HepG2 (cell line): Measurements from ENCODE around the gene PODN. TPM values are rescaled to one million over a fixed set of nuclear protein-coding genes. Genes with fewer than 3 reads are reported as not detected.

ENCODE experiments used
- ATAC-seq: fragments of 200-7000 bp; cut with Tn5 transposase; 3 replicates; pipeline ENCODE4 v1.9.1; 2020; ENCODE audit warnings: mild to moderate bottlenecking, moderate library complexity
- BruUV-seq: library from RNA; stranded (reverse); fragments of 400-500 nt; replicated peaks from 2 replicates; lab custom pipeline; 2021; lab: Mats Ljungman, UMichigan
- CTCF ChIA-PET: fragments of 300-600 bp; formaldehyde crosslinking; extraction: SDS; loops from one replicate; lab custom pipeline; 2021; ENCODE audit warnings: low total read pairs, inconsistent platforms, low intra/inter-chr PET ratio; lab: Yijun Ruan, JAX
- POLR2A ChIA-PET: fragments of 350-600 bp; sonication (Branson Sonifier 250); formaldehyde crosslinking; loops from one replicate; lab custom pipeline; 2020; ENCODE audit warnings: antibody characterized with exemption, inconsistent platforms; lab: Yijun Ruan, JAX
- DNase-seq: peaks from one replicate; pipeline ENCODE4 v3.0.0-alpha.2; 2015; ENCODE audit warnings: low spot score
- FAIRE-seq: peaks from 3 replicates; lab custom pipeline; 2011; peaks lifted over from hg19 to GRCh38; lab: Jason Lieb, UNC
- H2AFZ ChIP-seq: one replicate; pipeline ENCODE4 v1.6.1; 2011; ENCODE audit warnings: low read length, inconsistent platforms
- H3K27ac ChIP-seq: fragments of 300-600 bp; 3 replicates; pipeline ENCODE4 v1.8.0; 2011; ENCODE audit warnings: mixed run types, mild to moderate bottlenecking, mixed read lengths, low read length, inconsistent platforms; ENCODE audit not compliant: insufficient read depth; ENCODE audit errors: extremely low read length
- H3K27me3 ChIP-seq, 2 experiments: fragments of 200-600 bp in 1 of 2; 2 replicates in 1 of 2; 3 replicates in 1 of 2; pipeline versions ENCODE4 v1.6.0 to v1.8.0; 2011; ENCODE audit warnings: low read length in 2 of 2, mild to moderate bottlenecking in 2 of 2, moderate library complexity in 2 of 2, inconsistent platforms in 1 of 2; ENCODE audit not compliant: insufficient read depth in 2 of 2, control insufficient read depth in 1 of 2
- H3K36me3 ChIP-seq, 2 experiments: fragments of 200-600 bp in 1 of 2; replicated peaks in 1 of 2; 2 replicates in 1 of 2; 3 replicates in 1 of 2; pipeline versions ENCODE4 v1.5.1 to v1.8.0; 2011; ENCODE audit warnings: low read length in 2 of 2, inconsistent platforms in 1 of 2; ENCODE audit not compliant: insufficient read depth in 2 of 2, control insufficient read depth in 1 of 2
- H3K4me1 ChIP-seq: 2 replicates; pipeline ENCODE4 v1.5.1; 2012; ENCODE audit warnings: low read length, inconsistent platforms; ENCODE audit not compliant: insufficient read depth
- H3K4me2 ChIP-seq: 2 replicates; pipeline ENCODE4 v1.6.0; 2011; ENCODE audit warnings: low read depth, low read length, inconsistent platforms
- H3K4me3 ChIP-seq, 3 experiments: fragments of 200-600 bp in 1 of 3; sonication (generic), shearing (Covaris generic) in 1 of 3; replicated peaks in 1 of 3; 2 replicates each; pipeline ENCODE4 v1.5.1; 2011 to 2016; ENCODE audit warnings: low read length in 3 of 3, inconsistent platforms in 2 of 3, low read depth in 2 of 3, mild to moderate bottlenecking in 2 of 3, control low read depth in 1 of 3, mixed read lengths in 1 of 3; ENCODE audit not compliant: insufficient read depth in 1 of 3
- H3K79me2 ChIP-seq: one replicate; pipeline ENCODE4 v1.6.1; 2011; ENCODE audit warnings: low read length, inconsistent platforms; ENCODE audit not compliant: insufficient read depth
- H3K9ac ChIP-seq: 2 replicates; pipeline ENCODE4 v1.6.0; 2011; ENCODE audit warnings: mild to moderate bottlenecking, low read depth, low read length, inconsistent platforms; ENCODE audit not compliant: insufficient read depth
- H3K9me3 ChIP-seq: 2 replicates; pipeline ENCODE4 v1.5.1; 2012; ENCODE audit warnings: mild to moderate bottlenecking, low read length
- H4K20me1 ChIP-seq: 2 replicates; pipeline ENCODE4 v1.6.0; 2011; ENCODE audit warnings: inconsistent platforms, mild to moderate bottlenecking, low read length, moderate library complexity; ENCODE audit not compliant: insufficient read depth
- BCLAF1 ChIP-seq: fragments of 450-650 bp; IDR thresholded peaks from 2 replicates; pipeline ENCODE4 v1.6.1; 2017; ENCODE audit warnings: mild to moderate bottlenecking
- BRCA1 ChIP-seq: sonication (generic); formaldehyde crosslinking; IDR thresholded peaks from 2 replicates; pipeline ENCODE4 v1.4.0; 2020; ENCODE audit warnings: missing genetic modification reagents
- ELK4 ChIP-seq: sonication (generic); formaldehyde crosslinking; IDR thresholded peaks from 2 replicates; pipeline ENCODE4 v1.9.0; 2021; ENCODE audit warnings: missing genetic modification reagents, borderline replicate concordance
- FOXA1 ChIP-seq, 2 experiments: fragments of 450-650 bp in 1 of 2; sonication (generic) in 1 of 2; formaldehyde crosslinking in 1 of 2; IDR thresholded peaks; 2 replicates each; pipeline versions ENCODE4 v1.4.0 to v1.6.1; 2016 to 2020; ENCODE audit warnings: missing genetic modification reagents in 1 of 2
- FOXO4 ChIP-seq: sonication (generic); formaldehyde crosslinking; conservative IDR thresholded peaks from 2 replicates; pipeline ENCODE4 v1.8.1; 2023; ENCODE audit warnings: missing genetic modification reagents
- MAF1 ChIP-seq: sonication (generic); formaldehyde crosslinking; IDR thresholded peaks from 2 replicates; pipeline ENCODE4 v1.5.0; 2020; ENCODE audit warnings: missing genetic modification reagents, borderline replicate concordance
- RAD21 ChIP-seq: fragments of 450-650 bp; formaldehyde crosslinking; IDR thresholded peaks from 2 replicates; pipeline ENCODE4 v1.5.0; 2020; ENCODE audit warnings: mild to moderate bottlenecking
- SMARCC2 ChIP-seq: fragments of 450-650 bp; IDR thresholded peaks from 2 replicates; pipeline ENCODE4 v1.6.1; 2017; ENCODE audit warnings: antibody characterized with exemption, mild to moderate bottlenecking
- SNRNP70 ChIP-seq: fragments of 200-400 bp; formaldehyde crosslinking; IDR thresholded peaks from 2 replicates; pipeline ENCODE4 v1.6.1; 2017; ENCODE audit warnings: mild to moderate bottlenecking, low read depth, low read length, moderate library complexity
- ZBTB20 ChIP-seq: sonication (generic); formaldehyde crosslinking; IDR thresholded peaks from 2 replicates; pipeline ENCODE4 v1.8.1; 2023; ENCODE audit warnings: missing genetic modification reagents, low read depth, mild to moderate bottlenecking, borderline replicate concordance
- ZHX2 ChIP-seq, 2 experiments: sonication (generic) in 1 of 2; formaldehyde crosslinking in 1 of 2; IDR thresholded peaks; 2 replicates each; pipeline versions ENCODE4 v1.6.1 to v1.9.0; 2014 to 2022; ENCODE audit warnings: antibody characterized with exemption in 1 of 2, borderline replicate concordance in 1 of 2, inconsistent platforms in 1 of 2, low read depth in 1 of 2, missing genetic modification reagents in 1 of 2
- ZNF652 ChIP-seq: IDR thresholded peaks from 2 replicates; pipeline ENCODE4 v1.6.1; 2016; ENCODE audit warnings: low read depth, borderline replicate concordance
- ZNF720 ChIP-seq: sonication (generic); formaldehyde crosslinking; IDR thresholded peaks from 2 replicates; pipeline ENCODE4 v1.4.0; 2020; ENCODE audit warnings: missing genetic modification reagents
- ZNF879 ChIP-seq: sonication (generic); formaldehyde crosslinking; IDR thresholded peaks from 2 replicates; pipeline ENCODE4 v1.8.1; 2023; ENCODE audit warnings: missing genetic modification reagents
- WGBS: methylation state at CpG from one replicate; pipeline ENCODE4 v1.1.6; 2017; ENCODE audit warnings: low lambda C conversion rate; 5-methylcytosine and 5-hydroxymethylcytosine counted together
- in situ Hi-C: cut with HindIII; loops from 2 replicates; pipeline ENCODE4 v1.10.0; 2017; ENCODE audit warnings: low pct_unique_long_range_greater_than_20kb; ENCODE audit not compliant: extremely low pct_ligation_motif_present
- intact Hi-C: fragments of 100-400 bp; cut with micrococcal nuclease; formaldehyde crosslinking; loops from one replicate; pipeline ENCODE4 v1.10.0; 2022; ENCODE audit not compliant: unreplicated experiment
- polyA plus RNA-seq, 8 experiments: library from polyadenylated mRNA; depleted of rRNA in 3 of 8; stranded (reverse) in 7 of 8; unstranded in 1 of 8; fragments of >200 nt; fragmentation: Illumina TruSeq in 4 of 8; extraction: Trizol in 4 of 8; gene quantifications; 2 replicates each; pipeline versions ENCODE4 v1.2.1 to v1.2.3, GENCODE V29; 2011 to 2016; ENCODE audit warnings: low read depth in 4 of 8, missing spikeins in 1 of 8, mixed read lengths in 1 of 8; ENCODE audit not compliant: insufficient read depth in 1 of 8
- total RNA-seq, 5 experiments: library from RNA; depleted of rRNA; stranded (reverse); fragments of >200 nt; fragmentation: Illumina TruSeq; extraction: Trizol; gene quantifications; 2 replicates each; pipeline ENCODE4 v1.2.3, GENCODE V29; 2016; ENCODE audit warnings: low read depth in 1 of 5

The PODN gene
- total and polyA plus RNA-seq, 2 of the 13 experiments (the other 11 are each of a cell fraction or from before 2014, with no cell fraction given), result 0.13 TPM; not detected in 1

- H3K4me1 ChIP-seq, result no peaks in the 10 kb centered on the region; the same call in 1 of the 2 replicates
- peaks cover 9 to 36% of the 10 kb centered on the region in 2 experiments; a peak in 4 of 5 replicates for H3K36me3 ChIP-seq
- DNase-seq (no peak), ATAC-seq (no peak), FAIRE-seq (no peak)
- no peaks in the 10 kb centered on the region for H3K79me2 ChIP-seq
- 96% methylated on average over 4 of the region's 4 CpGs for WGBS
- H3K4me2 ChIP-seq, result no peak overlapping the region
- intact Hi-C loops, result no loop called here
- POLR2A ChIA-PET, result no interaction called here
- no peak overlapping the region for H3K27ac ChIP-seq
- BruUV-seq, result no TSS peak
- CTCF ChIA-PET, result no interaction called here
- in situ Hi-C loops, result no loop called here
- H2AFZ ChIP-seq, result no peak overlapping the region
- H3K9me3 ChIP-seq, result no peaks in the 10 kb centered on the region
- H3K27me3 ChIP-seq, result no peaks in the 10 kb centered on the region
- no peak overlapping the region for H3K9ac ChIP-seq
- no peak overlapping the region for H3K4me3 ChIP-seq
- H4K20me1 ChIP-seq, result no peaks in the 10 kb centered on the region
- TF ChIP-seq SNRNP70 (no peak), ZNF720 (CRISPR knock-in tag) (no peak), FOXO4 (no peak), SMARCC2 (no peak), ZHX2 (IDR thresholded peaks at IDR 0.05; ENCODE audit: low read depth) (no peak), ZHX2 (CRISPR knock-in tag; IDR thresholded peaks at IDR 0.05; ENCODE audit: borderline replicate concordance) (no peak), ZNF879 (CRISPR knock-in tag) (no peak), ZNF652 (CRISPR knock-in tag) (no peak), BRCA1 (CRISPR knock-in tag) (no peak), ELK4 (CRISPR knock-in tag) (no peak), BCLAF1 (no peak), RAD21 (CRISPR knock-in tag) (no peak), FOXA1 (IDR thresholded peaks at IDR 0.05) (no peak), FOXA1 (CRISPR knock-in tag; IDR thresholded peaks at IDR 0.05) (no peak), MAF1 (CRISPR knock-in tag) (no peak), ZBTB20 (CRISPR knock-in tag) (no peak)
These were observed 24.9 kb upstream of the PODN start for GRCh38 chr1:53037159-53037558.
